ENCODE results near the gene XIRP2.

DNA sequence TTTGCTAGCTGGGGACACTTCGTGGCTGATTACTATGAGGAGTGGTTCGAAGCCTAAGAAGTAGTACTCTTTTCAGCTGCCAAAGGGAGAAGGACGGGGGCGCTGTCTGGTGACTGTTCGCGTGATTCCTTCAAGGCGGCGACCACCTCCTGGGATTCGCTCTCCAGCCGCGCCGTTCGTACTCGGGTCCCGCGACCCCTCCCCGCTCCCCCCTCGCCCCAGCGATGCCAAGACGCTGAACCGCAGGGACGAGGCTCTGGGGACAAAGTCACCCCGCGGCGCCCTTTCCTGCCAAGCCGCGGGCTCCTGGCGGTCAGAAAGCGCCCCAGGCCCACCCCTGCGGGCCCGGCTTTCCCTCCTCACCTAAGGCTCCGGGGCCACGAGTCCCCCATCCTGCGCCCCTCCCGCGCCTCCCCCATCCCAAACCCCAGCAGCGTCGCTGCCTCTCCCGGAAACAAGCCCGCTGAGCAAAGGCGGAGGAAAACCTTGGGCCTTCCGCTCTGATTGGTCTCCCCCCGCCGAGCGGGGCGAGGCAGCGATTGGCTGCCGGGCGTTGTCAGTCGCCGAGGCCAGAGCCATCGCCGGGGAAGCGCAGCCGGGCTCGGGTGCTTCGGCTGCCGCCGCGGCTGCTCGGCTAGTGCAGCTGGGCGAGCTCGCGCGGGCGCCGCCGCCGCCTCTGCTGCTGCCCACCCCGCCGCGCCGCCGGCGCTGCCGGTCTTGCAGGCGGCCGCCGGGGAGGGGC, 404.3 kb downstream of the XIRP2 start, which contains the start of gene B3GALT1:
- TF ChIP-seq POLR2AphosphoS5 (IDR thresholded peaks at IDR 0.05; ENCODE audit: low read depth, low read length) (no peak), POLR2A (IDR thresholded peaks at IDR 0.05; ENCODE audit: low read depth, low read length) (no peak), TAF1 (IDR thresholded peaks at IDR 0.05; ENCODE audit: borderline replicate concordance, low read depth, low read length) (no peak)

Data from GM12892 (cell line).